Progenitor cell of endocrine pancreas (in vitro differentiated cells): ENCODE results near the gene DNAJB1. TPM values are rescaled to one million over a fixed set of nuclear protein-coding genes. Genes with fewer than 3 reads are reported as not detected.
A peak's percentile ranks its signal among the peaks of the same experiment; 100 is the strongest.

Source experiments
- DNase-seq: peaks from one replicate; pipeline ENCODE4 v3.0.0; 2021; ENCODE audit warnings: low spot score; ENCODE audit not compliant: unreplicated experiment
- H3K27ac Mint-ChIP-seq: 2 replicates; pipeline ENCODE4 v1.8.0; 2021; ENCODE audit warnings: mild to moderate bottlenecking, moderate library complexity, mixed read lengths
- H3K27me3 Mint-ChIP-seq: 2 replicates; pipeline ENCODE4 v1.8.0; 2021; ENCODE audit warnings: mixed read lengths
- H3K36me3 Mint-ChIP-seq: 2 replicates; pipeline ENCODE4 v1.8.0; 2022; ENCODE audit warnings: mixed read lengths; ENCODE audit not compliant: insufficient read depth
- H3K4me1 Mint-ChIP-seq: 2 replicates; pipeline ENCODE4 v1.8.0; 2021; ENCODE audit warnings: low read depth, mixed read lengths
- H3K4me3 Mint-ChIP-seq: 2 replicates; pipeline ENCODE4 v1.8.0; 2021; ENCODE audit warnings: low read depth, mild to moderate bottlenecking, moderate library complexity, mixed read lengths
- H3K9me3 Mint-ChIP-seq: 2 replicates; pipeline ENCODE4 v1.8.0; 2021; ENCODE audit warnings: low read depth, mixed read lengths
- total RNA-seq: library from RNA; stranded (reverse); gene quantifications from 2 replicates; pipeline ENCODE4 v1.2.1, GENCODE V29; 2021
- TF ChIP-seq, protein P1 (sequence below): fragments of 200-600 bp; sonication (generic); IDR thresholded peaks from one replicate; pipeline ENCODE4 v1.5.0; 2021; ENCODE audit warnings: antibody characterized with exemption, mild to moderate bottlenecking; ENCODE audit not compliant: unreplicated experiment

Gene DNAJB1
- total RNA-seq, 1 donor from 2014 or later = 97.0 TPM

DNA sequence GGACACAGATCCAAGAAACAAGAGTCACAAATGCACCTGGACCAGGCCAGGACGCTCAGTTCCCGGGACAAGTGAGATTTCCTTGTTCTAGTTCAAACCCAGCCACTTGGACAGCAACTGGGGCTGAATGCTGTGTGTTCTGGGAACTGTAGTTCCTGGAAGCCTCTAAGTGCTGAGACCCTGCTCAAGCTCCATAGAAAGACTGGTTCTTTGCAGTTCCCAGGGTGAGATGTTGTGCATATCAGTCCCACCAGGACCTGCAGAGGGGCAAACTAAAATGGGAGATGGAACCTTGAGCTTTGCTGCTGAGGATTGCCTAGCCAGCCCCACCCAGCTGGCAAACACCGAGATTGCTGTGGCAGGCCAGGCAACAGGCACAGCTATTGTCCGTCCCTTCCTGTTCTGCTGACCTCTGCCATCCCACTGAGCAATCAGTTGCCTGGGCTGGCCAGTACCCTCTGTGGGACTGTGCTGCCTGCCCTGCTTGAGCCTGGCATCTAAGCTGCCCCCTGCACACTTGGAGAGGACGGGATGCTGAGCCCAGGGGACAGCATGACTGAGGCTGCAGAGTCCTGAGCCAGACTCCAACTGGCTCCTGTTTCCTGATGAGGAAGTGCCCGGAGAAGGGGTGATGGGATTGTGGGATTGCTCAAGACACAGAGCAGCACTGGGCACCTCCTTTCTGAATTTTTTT is 20.8 kb downstream of the DNAJB1 start:
- peak overlapping the region; percentile 94 for H3K27ac Mint-ChIP-seq

DNA sequence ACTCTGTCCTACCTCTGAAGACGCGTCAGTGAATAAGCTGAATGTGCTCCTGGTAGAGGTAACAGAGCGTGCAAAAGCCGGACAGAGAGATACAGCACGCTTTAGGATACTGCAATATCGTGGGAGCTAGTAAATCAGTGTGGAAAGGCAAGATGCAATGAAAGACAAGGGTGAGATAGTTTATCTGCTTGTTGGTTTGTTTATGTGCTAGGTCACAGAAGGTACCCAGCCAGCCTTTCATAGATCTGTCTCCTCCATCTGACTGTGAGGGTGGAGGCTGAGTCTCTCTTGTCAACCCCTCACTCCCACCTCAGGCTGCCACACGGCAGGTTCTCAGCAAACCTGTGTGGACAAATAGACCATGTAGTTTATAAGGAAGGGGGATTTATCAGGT is 21.4 kb downstream of the DNAJB1 start:
- peaks cover 7% of the 10 kb centered on the region for H3K36me3 Mint-ChIP-seq
- no peaks in the 10 kb centered on the region for H3K27me3 Mint-ChIP-seq
- H3K9me3 Mint-ChIP-seq = no peaks in the 10 kb centered on the region
- DNase-seq = no peak
- H3K4me3 Mint-ChIP-seq = peak overlapping the region; percentile 52
- peaks cover 17% of the 10 kb centered on the region for H3K4me1 Mint-ChIP-seq
- TF ChIP-seq, protein P1, sequence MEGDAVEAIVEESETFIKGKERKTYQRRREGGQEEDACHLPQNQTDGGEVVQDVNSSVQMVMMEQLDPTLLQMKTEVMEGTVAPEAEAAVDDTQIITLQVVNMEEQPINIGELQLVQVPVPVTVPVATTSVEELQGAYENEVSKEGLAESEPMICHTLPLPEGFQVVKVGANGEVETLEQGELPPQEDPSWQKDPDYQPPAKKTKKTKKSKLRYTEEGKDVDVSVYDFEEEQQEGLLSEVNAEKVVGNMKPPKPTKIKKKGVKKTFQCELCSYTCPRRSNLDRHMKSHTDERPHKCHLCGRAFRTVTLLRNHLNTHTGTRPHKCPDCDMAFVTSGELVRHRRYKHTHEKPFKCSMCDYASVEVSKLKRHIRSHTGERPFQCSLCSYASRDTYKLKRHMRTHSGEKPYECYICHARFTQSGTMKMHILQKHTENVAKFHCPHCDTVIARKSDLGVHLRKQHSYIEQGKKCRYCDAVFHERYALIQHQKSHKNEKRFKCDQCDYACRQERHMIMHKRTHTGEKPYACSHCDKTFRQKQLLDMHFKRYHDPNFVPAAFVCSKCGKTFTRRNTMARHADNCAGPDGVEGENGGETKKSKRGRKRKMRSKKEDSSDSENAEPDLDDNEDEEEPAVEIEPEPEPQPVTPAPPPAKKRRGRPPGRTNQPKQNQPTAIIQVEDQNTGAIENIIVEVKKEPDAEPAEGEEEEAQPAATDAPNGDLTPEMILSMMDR = no peak
- peak overlapping the region; percentile 94 for H3K27ac Mint-ChIP-seq

More for the DNA sequence above, 20.8 kb downstream of the DNAJB1 start:
- H3K36me3 Mint-ChIP-seq = peaks cover 6% of the 10 kb centered on the region
- H3K27me3 Mint-ChIP-seq = no peaks in the 10 kb centered on the region
- TF ChIP-seq, protein P1 = no peak
- DNase-seq = no peak
- no peaks in the 10 kb centered on the region for H3K9me3 Mint-ChIP-seq
- peaks cover 18% of the 10 kb centered on the region for H3K4me1 Mint-ChIP-seq
- peak overlapping the region; percentile 52 for H3K4me3 Mint-ChIP-seq

DNA sequence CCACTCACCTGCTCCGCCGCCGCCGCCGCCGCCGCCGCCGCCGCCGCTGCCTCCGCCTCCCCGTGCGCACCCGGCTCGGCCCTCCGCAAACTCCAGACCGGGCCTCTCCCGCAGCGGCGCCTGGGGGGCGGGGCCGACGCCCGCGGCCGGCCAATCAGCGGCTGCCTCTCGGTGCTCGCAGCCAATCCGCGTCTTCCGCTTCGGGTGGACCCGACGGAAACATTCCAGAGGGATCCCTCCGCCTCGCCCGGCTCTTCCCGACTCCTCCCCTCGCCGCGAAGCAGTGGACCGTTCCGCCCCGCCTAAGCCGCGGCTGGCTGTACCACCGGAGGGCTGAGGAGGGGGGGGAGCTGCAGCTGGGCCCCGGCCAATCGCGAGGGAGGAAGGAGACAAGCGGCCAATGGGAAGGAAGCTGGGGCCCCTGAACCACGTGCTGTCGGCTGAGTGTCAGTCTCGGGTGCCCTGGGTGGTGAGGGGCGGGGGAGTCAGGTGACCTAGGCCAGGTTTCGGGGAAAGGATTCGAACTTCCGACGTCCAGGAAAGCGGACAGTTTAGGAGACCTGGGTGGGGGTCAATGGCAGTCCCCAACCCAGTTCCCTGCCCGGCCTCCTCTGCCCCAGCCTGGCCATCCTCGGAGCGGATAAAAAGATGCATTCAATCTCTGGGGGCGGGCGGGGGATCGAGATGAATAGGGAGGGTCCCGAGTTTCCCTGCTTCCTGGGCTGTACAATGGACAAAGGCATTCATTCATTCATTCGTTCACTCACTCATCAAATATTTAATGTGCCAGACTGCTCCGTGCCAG is 22.0 kb downstream of the DNAJB1 start, which contains the start of gene GIPC1:
Gene GIPC1, minus strand, starts transcription at position 99 of the 805 bp plus-strand sequence. CDS start 13,151 bp downstream, outside the sequence.
- peaks cover 17% of the 10 kb centered on the region for H3K4me1 Mint-ChIP-seq
- H3K27ac Mint-ChIP-seq = peak within 1 kb of the TSS; percentile 94
- TF ChIP-seq, protein P1 = no peak
- DNase-seq = peak; percentile 97
- peak within 1 kb of the TSS; percentile 84 for H3K4me3 Mint-ChIP-seq
- H3K36me3 Mint-ChIP-seq = peaks cover 10% of the 10 kb centered on the region
- no peaks in the 10 kb centered on the region for H3K27me3 Mint-ChIP-seq
- no peaks in the 10 kb centered on the region for H3K9me3 Mint-ChIP-seq

DNA sequence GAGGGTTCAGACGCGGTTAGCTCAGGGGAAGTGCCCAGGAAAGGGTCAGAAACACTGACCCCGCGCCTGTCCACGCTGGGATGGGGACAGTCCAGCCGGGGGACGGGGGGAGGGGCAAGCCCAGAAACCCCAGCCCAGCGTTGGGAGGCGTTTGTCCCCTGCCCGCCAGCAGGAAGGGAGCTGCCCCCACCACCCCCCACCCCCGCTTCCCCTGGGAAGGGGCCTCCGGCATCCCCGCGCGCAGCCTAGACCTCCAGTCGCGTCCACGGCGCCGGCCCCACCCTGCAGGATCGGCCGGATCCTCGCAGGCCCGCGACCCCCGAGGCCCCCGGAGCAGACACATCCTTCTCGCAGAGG is 22.5 kb downstream of the DNAJB1 start:
- no peaks in the 10 kb centered on the region for H3K27me3 Mint-ChIP-seq

More for the DNA sequence above, 22.5 kb downstream of the DNAJB1 start:
- Mint-ChIP-seq H3K27ac (no peak overlapping the region), H3K4me1 (peaks cover 17% of the 10 kb centered on the region), H3K4me3 (peak overlapping the region; percentile 84), H3K36me3 (peaks cover 10% of the 10 kb centered on the region), H3K9me3 (no peaks in the 10 kb centered on the region)
- DNase-seq = no peak
- TF ChIP-seq, protein P1 = no peak
